K562 (cell line): ENCODE measurements around the gene KNOP1. TPM values are rescaled to one million over a fixed set of nuclear protein-coding genes. Genes with fewer than 3 reads are reported as not detected.

ENCODE experiments used
- ATF2 ChIP-seq: sonication (generic); formaldehyde crosslinking; IDR thresholded peaks from 2 replicates; pipeline ENCODE4 v1.8.1; 2022; ENCODE audit warnings: missing genetic modification reagents
- ATF3 ChIP-seq, 2 experiments: fragments of 450-650 bp in 1 of 2; sonication (generic) in 1 of 2; formaldehyde crosslinking in 1 of 2; IDR thresholded peaks in 1 of 2; conservative IDR thresholded peaks in 1 of 2; 2 replicates each; pipeline versions ENCODE4 v1.6.1 to v1.8.1; 2016 to 2023; ENCODE audit warnings: mild to moderate bottlenecking in 2 of 2, moderate library complexity in 2 of 2, inconsistent platforms in 1 of 2, missing genetic modification reagents in 1 of 2
- BHLHE40 ChIP-seq: IDR thresholded peaks from 2 replicates; pipeline ENCODE4 v1.6.1; 2011; ENCODE audit warnings: low read length, improper control_type of control experiment
- CSDE1 ChIP-seq, 2 experiments: fragments of 450-650 bp; IDR thresholded peaks; 2 replicates each; pipeline ENCODE4 v1.6.1; 2016; ENCODE audit warnings: mild to moderate bottlenecking in 1 of 2
- ELK3 ChIP-seq: fragments of 450-650 bp; formaldehyde crosslinking; IDR thresholded peaks from 2 replicates; pipeline ENCODE4 v1.4.0; 2020; ENCODE audit warnings: mild to moderate bottlenecking
- FOXA1 ChIP-seq: fragments of 450-650 bp; IDR thresholded peaks from 2 replicates; pipeline ENCODE4 v1.6.1; 2016; ENCODE audit warnings: mild to moderate bottlenecking, borderline replicate concordance
- GTF2B ChIP-seq: IDR thresholded peaks from 2 replicates; pipeline ENCODE4 v1.6.1; 2011; ENCODE audit not compliant: insufficient read length; ENCODE audit errors: extremely low read depth
- HDGF ChIP-seq: fragments of 450-650 bp; IDR thresholded peaks from 2 replicates; pipeline ENCODE4 v1.6.1; 2016
- MIER1 ChIP-seq: fragments of 450-650 bp; IDR thresholded peaks from 2 replicates; pipeline ENCODE4 v1.6.1; 2016; ENCODE audit warnings: antibody characterized with exemption, mild to moderate bottlenecking, low read depth
- RBM15 ChIP-seq: fragments of 200-400 bp; formaldehyde crosslinking; IDR thresholded peaks from 2 replicates; pipeline ENCODE4 v1.6.1; 2018; ENCODE audit warnings: mild to moderate bottlenecking, low read length, moderate library complexity; ENCODE audit not compliant: insufficient read depth
- SRF ChIP-seq, 2 experiments: fragments of 250-450, 450-650 bp in 1 of 2; sonication (Bioruptor Pico) in 1 of 2; sonication (generic) in 1 of 2; formaldehyde crosslinking; IDR thresholded peaks; 2 replicates each; pipeline versions ENCODE4 v1.5.0 to v1.5.1; 2020 to 2022; ENCODE audit warnings: mild to moderate bottlenecking in 1 of 2, missing genetic modification reagents in 1 of 2
- TCF15 ChIP-seq: fragments of 250-450 bp; sonication (Bioruptor Pico); IDR thresholded peaks from 2 replicates; pipeline ENCODE4 v1.8.0; 2022; ENCODE audit warnings: moderate library complexity, mild to moderate bottlenecking, inconsistent platforms
- ZNF311 ChIP-seq: fragments of 250-450 bp; sonication (Bioruptor Pico); IDR thresholded peaks from 2 replicates; pipeline ENCODE4 v1.4.0; 2020; ENCODE audit warnings: mild to moderate bottlenecking, moderate library complexity
- polyA plus RNA-seq, 8 experiments: library from polyadenylated mRNA; depleted of rRNA in 4 of 8; stranded (reverse) in 5 of 8; unstranded in 3 of 8; fragments of >200 nt; fragmentation: Nextera tagmentation in 2 of 8; fragmentation: Illumina TruSeq in 1 of 8; extraction: Ambion mirVana in 2 of 8; extraction: Trizol in 1 of 8; gene quantifications; 2 replicates each; pipeline versions ENCODE4 v1.2.1 to v1.2.3, GENCODE V29; 2011 to 2014; ENCODE audit warnings: inconsistent platforms in 1 of 8, missing spikeins in 1 of 8
- total RNA-seq, 7 experiments: library from RNA; depleted of rRNA in 6 of 7; stranded (reverse); fragments of >200 nt in 6 of 7; fragmentation: Illumina TruSeq in 2 of 7; extraction: Trizol in 2 of 7; gene quantifications; 2 replicates each; pipeline versions ENCODE4 v1.2.1 to v1.2.3, GENCODE V29; 2011 to 2021; ENCODE audit warnings: low replicate concordance in 1 of 7

The KNOP1 gene
- total and polyA plus RNA-seq, 9 of the 15 experiments (the other 6 are each of a cell fraction or from before 2014, with no cell fraction given), result 22.4 to 57.6 (median 39.3) TPM

- TF ChIP-seq MIER1, result no peak
- no peak for TF ChIP-seq ATF2
- TF ChIP-seq ZNF311 (CRISPR knock-in tag), result no peak
- TF ChIP-seq FOXA1, result no peak
- no peak for TF ChIP-seq RBM15
- TF ChIP-seq GTF2B, result no peak
- TF ChIP-seq SRF (CRISPR knock-in tag; IDR thresholded peaks at IDR 0.05), result no peak
- TF ChIP-seq ATF3 (IDR thresholded peaks at IDR 0.05), result no peak
- no peak for TF ChIP-seq ATF3 (CRISPR knock-in tag; conservative IDR thresholded peaks at IDR 0.05)
- no peak for TF ChIP-seq BHLHE40
- TF ChIP-seq ELK3, result no peak
- TF ChIP-seq HDGF, result no peak
- TF ChIP-seq TCF15, result no peak
- no peak for TF ChIP-seq CSDE1 (IDR thresholded peaks at IDR 0.05)
- TF ChIP-seq, all 486 proteins: peak for 0
Measured at GRCh38 chr16:19698480-19699465, 19.3 kb downstream of the KNOP1 start (continued).
